Measurements from ENCODE around the gene GALNT1.

GALNT1 gene

GRCh38 chr18:35716169-35716831, 134.8 kb downstream of the GALNT1 start:
- DNase-seq (ENCODE audit: low read depth in 2 of 2): no peak

GRCh38 chr18:35717182-35717581, 135.6 kb downstream of the GALNT1 start:
- DNase-seq (ENCODE audit: low read depth in 2 of 2): no peak

GRCh38 chr18:35721431-35722081, 140.0 kb downstream of the GALNT1 start:
- no peak for DNase-seq (ENCODE audit: low read depth in 2 of 2)

GRCh38 chr18:35728676-35729075, 147.1 kb downstream of the GALNT1 start:
- no peak for DNase-seq (ENCODE audit: low read depth in 2 of 2)

GRCh38 chr18:35729991-35730668, 148.6 kb downstream of the GALNT1 start:
- no peak for DNase-seq (ENCODE audit: low read depth in 2 of 2)

- no peak for DNase-seq (ENCODE audit: low read depth in 2 of 2)
These were observed 149.3 kb downstream of the GALNT1 start for GRCh38 chr18:35730691-35731370.

GRCh38 chr18:35731701-35732100, 150.2 kb downstream of the GALNT1 start:
- no peak for DNase-seq (ENCODE audit: low read depth in 2 of 2)

- no peak for DNase-seq (ENCODE audit: low read depth in 2 of 2)
These were observed 150.6 kb downstream of the GALNT1 start for GRCh38 chr18:35732162-35732561.

GRCh38 chr18:35732636-35733035, 151.1 kb downstream of the GALNT1 start:
- no peak for DNase-seq (ENCODE audit: low read depth in 2 of 2)

GRCh38 chr18:35733408-35733807, 151.9 kb downstream of the GALNT1 start:
- no peak for DNase-seq (ENCODE audit: low read depth in 2 of 2)

- no peak for DNase-seq (ENCODE audit: low read depth in 2 of 2)
These were observed 155.2 kb downstream of the GALNT1 start for GRCh38 chr18:35736696-35737095.

GRCh38 chr18:35739778-35740177, 158.2 kb downstream of the GALNT1 start:
- DNase-seq (ENCODE audit: low read depth in 2 of 2): no peak

- DNase-seq (ENCODE audit: low read depth in 2 of 2): no peak
These were observed 159.1 kb downstream of the GALNT1 start for GRCh38 chr18:35740656-35741055.

GRCh38 chr18:35743916-35744315, 162.4 kb downstream of the GALNT1 start:
- DNase-seq (ENCODE audit: low read depth in 2 of 2): no peak

- DNase-seq (ENCODE audit: low read depth in 2 of 2): no peak
These were observed 164.3 kb downstream of the GALNT1 start for GRCh38 chr18:35745814-35746213.

- DNase-seq (ENCODE audit: low read depth in 2 of 2): no peak
These were observed 165.3 kb downstream of the GALNT1 start for GRCh38 chr18:35746826-35747339.

GRCh38 chr18:35747894-35748472, 166.4 kb downstream of the GALNT1 start:
- no peak for DNase-seq (ENCODE audit: low read depth in 2 of 2)

- DNase-seq (ENCODE audit: low read depth in 2 of 2): no peak
These were observed 168.2 kb downstream of the GALNT1 start for GRCh38 chr18:35749701-35750100.

- no peak for DNase-seq (ENCODE audit: low read depth in 2 of 2)
These were observed 169.4 kb downstream of the GALNT1 start for GRCh38 chr18:35750929-35751328.

GRCh38 chr18:35753306-35753910, 171.9 kb downstream of the GALNT1 start:
- DNase-seq (ENCODE audit: low read depth in 2 of 2): no peak

GRCh38 chr18:35754464-35754863, 172.9 kb downstream of the GALNT1 start:
- no peak for DNase-seq (ENCODE audit: low read depth in 2 of 2)

Data from stimulated activated CD8-positive, alpha-beta memory T cell treated with anti-CD3 and anti-CD28 coated beads, Interleukin-2, amount 100 ng/mL, for 48 hours (primary cell).